Glomerular endothelial cell (primary cell): ENCODE data around the gene GABRQ. TPM values are rescaled to one million over a fixed set of nuclear protein-coding genes. Genes with fewer than 3 reads are reported as not detected.
"Not testable (repeated sequence)": the region's sequence is repeated elsewhere in the genome, so short reads cannot be mapped to it uniquely, and the experiment has no call there.

Experiments used
- DNase-seq: peaks from one replicate; pipeline ENCODE4 v3.0.0-alpha.2; 2011; ENCODE audit warnings: low read depth, low spot score; ENCODE audit errors: extremely low read depth
- total RNA-seq: library from RNA; depleted of rRNA; stranded (reverse); fragments of >200 nt; gene quantifications from 2 replicates; pipeline ENCODE4 v1.2.3, GENCODE V29; 2015

The GABRQ gene
- total RNA-seq, 1 donor from 2014 or later = not detected

DNA sequence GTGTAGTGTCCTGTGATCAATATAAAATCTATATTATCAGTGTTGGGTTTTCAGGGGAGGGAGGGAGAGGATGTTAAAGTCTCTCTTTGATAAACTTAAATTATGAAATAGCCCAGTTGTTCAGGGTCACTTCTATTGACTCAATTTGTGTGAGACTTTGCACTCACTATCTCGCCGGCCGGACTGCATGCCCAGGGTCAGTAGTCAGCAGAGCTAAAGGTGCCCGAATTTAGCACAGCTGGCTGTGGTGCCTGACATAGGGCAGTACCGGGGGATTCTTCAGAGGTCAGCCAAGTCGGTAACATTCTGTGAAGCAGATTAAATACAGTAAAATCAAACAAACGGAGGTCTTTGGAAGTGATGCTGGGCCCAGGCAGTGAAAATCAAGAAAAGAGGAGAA, 19.2 kb downstream of the GABRQ start:
- DNase-seq = no peak

GRCh38 chrX:152658302-152658701, 20.6 kb downstream of the GABRQ start:
- DNase-seq = no peak

DNA sequence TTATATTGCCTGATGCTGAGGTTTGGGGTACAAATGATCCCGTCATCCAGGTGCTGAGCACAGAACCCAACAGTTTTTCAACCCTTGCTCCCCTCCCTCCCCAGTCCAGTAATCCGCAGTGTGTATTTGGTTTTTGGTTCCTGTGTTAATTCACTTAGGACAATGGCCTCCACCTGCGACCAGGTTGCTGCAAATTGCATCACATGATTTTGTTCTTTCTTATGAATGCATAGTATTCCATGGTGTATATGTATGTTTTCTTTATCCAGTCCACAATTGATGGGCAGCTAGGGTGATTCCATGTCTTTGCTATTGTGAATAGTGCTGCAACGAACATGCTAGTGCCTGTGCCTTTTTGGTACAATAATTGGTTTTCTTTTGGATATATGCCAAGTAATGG, 25.4 kb downstream of the GABRQ start:
- DNase-seq = no peak

GRCh38 chrX:152674135-152674534, 36.4 kb downstream of the GABRQ start:
- no peak for DNase-seq

DNA sequence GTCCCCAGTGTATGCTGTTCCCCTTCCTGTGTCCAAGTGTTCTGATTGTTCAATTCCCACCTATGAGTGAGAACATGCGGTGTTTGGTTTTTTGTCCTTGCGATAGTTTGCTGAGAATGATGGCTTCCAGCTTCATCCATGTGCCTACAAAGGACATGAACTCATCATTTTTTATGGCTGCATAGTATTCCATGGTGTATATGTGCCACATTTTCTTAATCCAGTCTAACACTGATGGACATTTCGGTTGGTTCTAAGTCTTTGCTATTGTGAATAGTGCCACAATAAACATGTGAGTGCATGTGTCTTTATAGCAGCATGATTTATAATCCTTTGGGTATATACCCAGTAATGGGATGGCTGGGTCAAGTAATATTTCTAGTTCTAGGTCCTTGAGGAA, 37.0 kb downstream of the GABRQ start:
- DNase-seq = not testable (repeated sequence)

- DNase-seq = not testable (repeated sequence)
Observed at GRCh38 chrX:152681012-152681411, 43.3 kb downstream of the GABRQ start.

- not testable (repeated sequence) for DNase-seq
Observed at GRCh38 chrX:152697952-152698931, 60.5 kb downstream of the GABRQ start, which contains the start of gene MAGEA3. TSS of gene MAGEA3 (plus strand) at chrX:152698794. CDS start at chrX:152700833, 2,039 bp downstream.

GRCh38 chrX:152700390-152700789, 62.7 kb downstream of the GABRQ start:
- DNase-seq = not testable (repeated sequence)

DNA sequence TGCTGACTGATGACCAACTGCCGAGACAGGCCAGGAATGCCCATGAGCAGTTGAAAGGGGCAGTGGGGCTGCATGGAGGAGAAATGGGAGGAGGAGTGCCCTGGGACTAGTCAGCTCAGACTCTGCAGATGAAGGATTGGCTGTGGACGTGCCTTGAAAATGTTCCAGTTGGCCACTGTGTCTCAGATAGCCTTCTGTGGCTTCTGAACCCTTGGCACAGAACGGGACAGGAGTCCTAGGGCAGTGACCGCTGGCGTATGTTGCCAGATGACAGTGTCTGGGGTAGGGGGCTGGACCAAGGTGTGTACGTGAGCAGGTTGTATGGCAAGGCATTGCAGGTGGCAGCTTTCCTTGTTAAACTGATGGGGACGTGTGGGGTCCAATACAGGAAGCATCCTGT, 68.8 kb downstream of the GABRQ start:
- DNase-seq = not testable (repeated sequence)

Other genes with a start within 250 kb of the GABRQ start
- gene GABRA3, start 186.6 kb upstream of the GABRQ start, total RNA-seq = not detected in 2 replicates
- gene MAGEA3, start 60.9 kb downstream of the GABRQ start, total RNA-seq = not detected in 2 replicates
- not detected in 2 replicates for gene CSAG2, start 71.4 kb downstream of the GABRQ start, total RNA-seq
- not detected in 2 replicates for gene MAGEA2B, start 76.7 kb downstream of the GABRQ start, total RNA-seq
- gene CSAG1, start 95.8 kb downstream of the GABRQ start, total RNA-seq = not detected in 2 replicates
- not detected in 2 replicates for gene MAGEA12, start 95.9 kb downstream of the GABRQ start, total RNA-seq
- gene MAGEA2, start 115.9 kb downstream of the GABRQ start, total RNA-seq = not detected in 2 replicates
- gene CSAG3, start 121.3 kb downstream of the GABRQ start, total RNA-seq = not detected in 2 replicates
- not detected in 2 replicates for gene MAGEA6, start 131.8 kb downstream of the GABRQ start, total RNA-seq
- gene CETN2, start 192.9 kb downstream of the GABRQ start, total RNA-seq = 24.7 and 40.7 TPM in 2 replicates
- 21.5 and 23.4 TPM in 2 replicates for gene NSDHL, start 193.2 kb downstream of the GABRQ start, total RNA-seq